H1 (cell line): Measurements from ENCODE around the gene ZNF629. TPM values are rescaled to one million over a fixed set of nuclear protein-coding genes. Genes with fewer than 3 reads are reported as not detected.

Experiments
- ASH2L ChIP-seq: fragments of 200-600, 300-600 bp; sonication (generic); IDR thresholded peaks from one replicate; pipeline ENCODE4 v1.7.1; 2017; ENCODE audit warnings: low read length
- CHD2 ChIP-seq: IDR thresholded peaks from 2 replicates; pipeline ENCODE4 v1.6.1; 2012; ENCODE audit warnings: low read length, improper control_type of control experiment
- EZH2 ChIP-seq: fragments of 200-600 bp; sonication (generic); IDR thresholded peaks from 2 replicates; pipeline ENCODE4 v1.7.1; 2012; ENCODE audit warnings: low read depth, mild to moderate bottlenecking, moderate library complexity, low read length, inconsistent platforms; ENCODE audit not compliant: severe bottlenecking
- JUN ChIP-seq: IDR thresholded peaks from 2 replicates; pipeline ENCODE4 v1.6.1; 2011; ENCODE audit warnings: low read depth, mild to moderate bottlenecking, improper control_type of control experiment, low read length
- KDM4A ChIP-seq: IDR thresholded peaks from one replicate; pipeline ENCODE4 v1.7.1; 2012; ENCODE audit warnings: low read depth, mild to moderate bottlenecking, moderate library complexity, low read length, inconsistent platforms; ENCODE audit not compliant: severe bottlenecking
- RFX5 ChIP-seq: IDR thresholded peaks from 2 replicates; pipeline ENCODE4 v1.6.1; 2011; ENCODE audit warnings: low read depth, low read length, improper control_type of control experiment, borderline replicate concordance
- SIRT6 ChIP-seq: IDR thresholded peaks from one replicate; pipeline ENCODE4 v1.7.1; 2012; ENCODE audit warnings: low read length, inconsistent platforms
- polyA plus RNA-seq, 7 experiments: library from polyadenylated mRNA; depleted of rRNA in 3 of 7; stranded (reverse) in 5 of 7; unstranded in 2 of 7; fragments of >200 nt in 5 of 7; fragments of 200-250 nt in 2 of 7; gene quantifications; 1 replicate in 5 of 7; 2 replicates in 1 of 7; 4 replicates in 1 of 7; pipeline versions ENCODE4 v1.2.1 to v1.2.3, GENCODE V29; 2011 to 2013; ENCODE audit warnings: missing spikeins in 2 of 7, mixed read lengths in 2 of 7
- total RNA-seq: library from RNA; stranded (reverse); fragmentation: NEBNext Ultra II Directional; extraction: Animal tissue kit (Norgen Biotek cat#: 25700); gene quantifications from 2 replicates; pipeline ENCODE4 v1.2.1, GENCODE V29; 2021
- TF ChIP-seq, protein P1 (sequence below): fragments of 300-600 bp; sonication (generic); IDR thresholded peaks from 2 replicates; pipeline ENCODE4 v1.7.1; 2012; ENCODE audit warnings: low read length, moderate library complexity, mild to moderate bottlenecking, inconsistent platforms; ENCODE audit not compliant: insufficient replicate concordance
- TF ChIP-seq, protein P2 (sequence below): IDR thresholded peaks from 2 replicates; pipeline ENCODE4 v1.6.1; 2011; ENCODE audit warnings: low read depth, mild to moderate bottlenecking, low read length; ENCODE audit not compliant: insufficient read depth

Gene ZNF629
- total and polyA plus RNA-seq, 2 of the 8 experiments (the other 6 are each of a cell fraction or from before 2014, with no cell fraction given): 11.0 to 19.5 TPM

DNA sequence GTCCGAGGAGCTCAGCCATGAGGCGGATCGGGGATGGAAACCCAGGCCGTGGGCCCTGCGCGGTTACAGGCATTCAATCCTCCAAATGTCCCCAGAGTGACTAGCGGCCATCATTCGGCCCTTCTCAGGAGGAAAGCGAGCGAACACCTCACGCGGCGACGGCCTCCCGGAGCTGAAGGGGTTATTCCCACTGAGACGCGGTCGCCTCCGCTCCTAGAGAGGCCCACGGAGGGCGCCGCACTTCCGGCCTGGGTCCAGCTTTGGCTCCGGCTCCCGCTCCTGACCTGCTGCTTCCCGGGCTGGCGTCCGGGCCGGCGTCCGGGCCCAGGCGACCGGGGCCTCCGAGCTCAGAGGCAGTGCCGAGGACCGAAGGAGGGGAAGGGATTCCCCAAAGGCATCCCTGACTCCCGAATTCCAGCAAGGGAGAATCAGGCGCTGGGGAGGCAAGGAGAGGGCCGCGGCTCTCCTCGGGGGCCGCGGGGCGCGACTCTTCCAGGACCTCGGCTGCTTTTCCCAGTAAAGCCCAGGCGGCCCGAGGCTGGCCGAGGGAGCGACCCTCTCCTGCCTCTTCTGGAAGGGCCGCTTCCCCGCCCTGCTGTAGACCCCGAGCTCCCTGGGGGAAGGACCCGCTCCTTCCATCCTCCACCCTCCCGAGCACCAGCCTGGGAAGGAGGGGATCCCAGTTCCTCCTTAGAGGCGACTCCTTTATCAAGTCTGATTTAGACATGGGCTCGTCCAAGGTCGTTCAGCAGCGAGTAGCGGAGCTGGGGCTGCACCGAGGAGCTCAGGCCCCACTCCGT is 18.6 kb upstream of the ZNF629 start (continued):
- TF ChIP-seq, protein P1, sequence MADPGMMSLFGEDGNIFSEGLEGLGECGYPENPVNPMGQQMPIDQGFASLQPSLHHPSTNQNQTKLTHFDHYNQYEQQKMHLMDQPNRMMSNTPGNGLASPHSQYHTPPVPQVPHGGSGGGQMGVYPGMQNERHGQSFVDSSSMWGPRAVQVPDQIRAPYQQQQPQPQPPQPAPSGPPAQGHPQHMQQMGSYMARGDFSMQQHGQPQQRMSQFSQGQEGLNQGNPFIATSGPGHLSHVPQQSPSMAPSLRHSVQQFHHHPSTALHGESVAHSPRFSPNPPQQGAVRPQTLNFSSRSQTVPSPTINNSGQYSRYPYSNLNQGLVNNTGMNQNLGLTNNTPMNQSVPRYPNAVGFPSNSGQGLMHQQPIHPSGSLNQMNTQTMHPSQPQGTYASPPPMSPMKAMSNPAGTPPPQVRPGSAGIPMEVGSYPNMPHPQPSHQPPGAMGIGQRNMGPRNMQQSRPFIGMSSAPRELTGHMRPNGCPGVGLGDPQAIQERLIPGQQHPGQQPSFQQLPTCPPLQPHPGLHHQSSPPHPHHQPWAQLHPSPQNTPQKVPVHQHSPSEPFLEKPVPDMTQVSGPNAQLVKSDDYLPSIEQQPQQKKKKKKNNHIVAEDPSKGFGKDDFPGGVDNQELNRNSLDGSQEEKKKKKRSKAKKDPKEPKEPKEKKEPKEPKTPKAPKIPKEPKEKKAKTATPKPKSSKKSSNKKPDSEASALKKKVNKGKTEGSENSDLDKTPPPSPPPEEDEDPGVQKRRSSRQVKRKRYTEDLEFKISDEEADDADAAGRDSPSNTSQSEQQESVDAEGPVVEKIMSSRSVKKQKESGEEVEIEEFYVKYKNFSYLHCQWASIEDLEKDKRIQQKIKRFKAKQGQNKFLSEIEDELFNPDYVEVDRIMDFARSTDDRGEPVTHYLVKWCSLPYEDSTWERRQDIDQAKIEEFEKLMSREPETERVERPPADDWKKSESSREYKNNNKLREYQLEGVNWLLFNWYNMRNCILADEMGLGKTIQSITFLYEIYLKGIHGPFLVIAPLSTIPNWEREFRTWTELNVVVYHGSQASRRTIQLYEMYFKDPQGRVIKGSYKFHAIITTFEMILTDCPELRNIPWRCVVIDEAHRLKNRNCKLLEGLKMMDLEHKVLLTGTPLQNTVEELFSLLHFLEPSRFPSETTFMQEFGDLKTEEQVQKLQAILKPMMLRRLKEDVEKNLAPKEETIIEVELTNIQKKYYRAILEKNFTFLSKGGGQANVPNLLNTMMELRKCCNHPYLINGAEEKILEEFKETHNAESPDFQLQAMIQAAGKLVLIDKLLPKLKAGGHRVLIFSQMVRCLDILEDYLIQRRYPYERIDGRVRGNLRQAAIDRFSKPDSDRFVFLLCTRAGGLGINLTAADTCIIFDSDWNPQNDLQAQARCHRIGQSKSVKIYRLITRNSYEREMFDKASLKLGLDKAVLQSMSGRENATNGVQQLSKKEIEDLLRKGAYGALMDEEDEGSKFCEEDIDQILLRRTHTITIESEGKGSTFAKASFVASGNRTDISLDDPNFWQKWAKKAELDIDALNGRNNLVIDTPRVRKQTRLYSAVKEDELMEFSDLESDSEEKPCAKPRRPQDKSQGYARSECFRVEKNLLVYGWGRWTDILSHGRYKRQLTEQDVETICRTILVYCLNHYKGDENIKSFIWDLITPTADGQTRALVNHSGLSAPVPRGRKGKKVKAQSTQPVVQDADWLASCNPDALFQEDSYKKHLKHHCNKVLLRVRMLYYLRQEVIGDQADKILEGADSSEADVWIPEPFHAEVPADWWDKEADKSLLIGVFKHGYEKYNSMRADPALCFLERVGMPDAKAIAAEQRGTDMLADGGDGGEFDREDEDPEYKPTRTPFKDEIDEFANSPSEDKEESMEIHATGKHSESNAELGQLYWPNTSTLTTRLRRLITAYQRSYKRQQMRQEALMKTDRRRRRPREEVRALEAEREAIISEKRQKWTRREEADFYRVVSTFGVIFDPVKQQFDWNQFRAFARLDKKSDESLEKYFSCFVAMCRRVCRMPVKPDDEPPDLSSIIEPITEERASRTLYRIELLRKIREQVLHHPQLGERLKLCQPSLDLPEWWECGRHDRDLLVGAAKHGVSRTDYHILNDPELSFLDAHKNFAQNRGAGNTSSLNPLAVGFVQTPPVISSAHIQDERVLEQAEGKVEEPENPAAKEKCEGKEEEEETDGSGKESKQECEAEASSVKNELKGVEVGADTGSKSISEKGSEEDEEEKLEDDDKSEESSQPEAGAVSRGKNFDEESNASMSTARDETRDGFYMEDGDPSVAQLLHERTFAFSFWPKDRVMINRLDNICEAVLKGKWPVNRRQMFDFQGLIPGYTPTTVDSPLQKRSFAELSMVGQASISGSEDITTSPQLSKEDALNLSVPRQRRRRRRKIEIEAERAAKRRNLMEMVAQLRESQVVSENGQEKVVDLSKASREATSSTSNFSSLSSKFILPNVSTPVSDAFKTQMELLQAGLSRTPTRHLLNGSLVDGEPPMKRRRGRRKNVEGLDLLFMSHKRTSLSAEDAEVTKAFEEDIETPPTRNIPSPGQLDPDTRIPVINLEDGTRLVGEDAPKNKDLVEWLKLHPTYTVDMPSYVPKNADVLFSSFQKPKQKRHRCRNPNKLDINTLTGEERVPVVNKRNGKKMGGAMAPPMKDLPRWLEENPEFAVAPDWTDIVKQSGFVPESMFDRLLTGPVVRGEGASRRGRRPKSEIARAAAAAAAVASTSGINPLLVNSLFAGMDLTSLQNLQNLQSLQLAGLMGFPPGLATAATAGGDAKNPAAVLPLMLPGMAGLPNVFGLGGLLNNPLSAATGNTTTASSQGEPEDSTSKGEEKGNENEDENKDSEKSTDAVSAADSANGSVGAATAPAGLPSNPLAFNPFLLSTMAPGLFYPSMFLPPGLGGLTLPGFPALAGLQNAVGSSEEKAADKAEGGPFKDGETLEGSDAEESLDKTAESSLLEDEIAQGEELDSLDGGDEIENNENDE: no peak
- TF ChIP-seq CHD2: peak; percentile 53; the same call in 1 of the 2 replicates
- peak; percentile 93 for TF ChIP-seq ASH2L
- no peak for TF ChIP-seq RFX5
- TF ChIP-seq KDM4A: peak; percentile 72
- no peak for TF ChIP-seq SIRT6
- TF ChIP-seq JUN: no peak
- TF ChIP-seq, protein P2, sequence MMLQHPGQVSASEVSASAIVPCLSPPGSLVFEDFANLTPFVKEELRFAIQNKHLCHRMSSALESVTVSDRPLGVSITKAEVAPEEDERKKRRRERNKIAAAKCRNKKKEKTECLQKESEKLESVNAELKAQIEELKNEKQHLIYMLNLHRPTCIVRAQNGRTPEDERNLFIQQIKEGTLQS: no peak
- TF ChIP-seq EZH2: no peak
